Naive thymus-derived CD4-positive, alpha-beta T cell (primary cell): ENCODE data around the gene RRAGD. TPM values are rescaled to one million over a fixed set of nuclear protein-coding genes. Genes with fewer than 3 reads are reported as not detected.
A peak's percentile ranks its signal among the peaks of the same experiment; 100 is the strongest.

Source experiments
- ATAC-seq: fragments of 150-1000 bp; cut with Tn5 transposase; 2 replicates; pipeline ENCODE4 v1.10.0; 2021; ENCODE audit warnings: mild to moderate bottlenecking, moderate library complexity
- CTCF ChIA-PET: fragments of 350-600 bp; sonication (Branson Sonifier 250); formaldehyde crosslinking; loops from one replicate; lab custom pipeline; 2021; ENCODE audit warnings: antibody characterized with exemption; lab: Charles Lee
- POLR2A ChIA-PET: fragments of 350-600 bp; sonication (Branson Sonifier 250); formaldehyde crosslinking; loops from one replicate; lab custom pipeline; 2021; ENCODE audit warnings: antibody characterized with exemption, inconsistent platforms; lab: Charles Lee
- DNase-seq, 9 donors: peaks; one replicate each; pipeline versions ENCODE4 v3.0.0 to v3.0.0-alpha.2; 2020 to 2022; ENCODE audit warnings: mixed read lengths in 1 of 9
- H3K27ac ChIP-seq: one replicate; pipeline ENCODE4 v1.7.0; 2013; ENCODE audit warnings: mild to moderate bottlenecking, low read depth, low read length, moderate library complexity
- H3K27me3 ChIP-seq, 2 donors: one replicate each; pipeline ENCODE4 v1.7.0; 2013; ENCODE audit warnings: low read length in 2 of 2, mild to moderate bottlenecking in 2 of 2, moderate library complexity in 2 of 2; ENCODE audit not compliant: control insufficient read depth in 2 of 2, insufficient read depth in 2 of 2
- H3K36me3 ChIP-seq, 3 experiments: 1 replicate in 2 of 3; 2 replicates in 1 of 3; pipeline ENCODE4 v1.7.0; 2013; ENCODE audit warnings: low read length in 3 of 3, mild to moderate bottlenecking in 3 of 3, moderate library complexity in 1 of 3; ENCODE audit not compliant: insufficient read depth in 3 of 3, control insufficient read depth in 2 of 3
- H3K4me1 ChIP-seq, 2 donors: one replicate each; pipeline ENCODE4 v1.7.0; 2013; ENCODE audit warnings: low read length in 2 of 2, mild to moderate bottlenecking in 2 of 2, moderate library complexity in 1 of 2; ENCODE audit not compliant: control insufficient read depth in 2 of 2, insufficient read depth in 2 of 2
- H3K4me3 ChIP-seq: 2 replicates; pipeline ENCODE4 v1.7.0; 2013; ENCODE audit warnings: mild to moderate bottlenecking, low read length
- H3K9me3 ChIP-seq, 3 experiments: 1 replicate in 2 of 3; 2 replicates in 1 of 3; pipeline ENCODE4 v1.7.0; 2013; ENCODE audit warnings: low read length in 3 of 3; ENCODE audit not compliant: control insufficient read depth in 2 of 3
- H3K27ac Mint-ChIP-seq, 9 donors: one replicate each; pipeline ENCODE4 v1.8.0; 2020 to 2022; ENCODE audit warnings: mixed read lengths in 9 of 9, mild to moderate bottlenecking in 8 of 9, moderate library complexity in 5 of 9, inconsistent platforms in 2 of 9
- H3K27me3 Mint-ChIP-seq, 5 donors: one replicate each; pipeline ENCODE4 v1.8.0; 2021 to 2022; ENCODE audit warnings: mixed read lengths in 5 of 5, mild to moderate bottlenecking in 1 of 5
- H3K36me3 Mint-ChIP-seq, 5 donors: one replicate each; pipeline ENCODE4 v1.8.0; 2020 to 2022; ENCODE audit warnings: mixed read lengths in 5 of 5, mild to moderate bottlenecking in 3 of 5, inconsistent platforms in 1 of 5
- H3K4me1 Mint-ChIP-seq, 7 donors: one replicate each; pipeline ENCODE4 v1.8.0; 2020 to 2022; ENCODE audit warnings: mixed read lengths in 7 of 7, mild to moderate bottlenecking in 3 of 7, inconsistent platforms in 1 of 7
- H3K4me3 Mint-ChIP-seq, 10 donors: one replicate each; pipeline ENCODE4 v1.8.0; 2020 to 2022; ENCODE audit warnings: mild to moderate bottlenecking in 10 of 10, mixed read lengths in 10 of 10, moderate library complexity in 6 of 10, inconsistent platforms in 2 of 10
- H3K9me3 Mint-ChIP-seq, 11 donors: one replicate each; pipeline ENCODE4 v1.8.0; 2020 to 2022; ENCODE audit warnings: mixed read lengths in 11 of 11, mild to moderate bottlenecking in 4 of 11, inconsistent platforms in 1 of 11, moderate library complexity in 1 of 11
- intact Hi-C, 2 donors: fragments of 100-400 bp; cut with micrococcal nuclease; formaldehyde crosslinking; loops; one replicate each; pipeline ENCODE4 v1.15.1; 2023
- polyA plus RNA-seq, 2 donors: library from polyadenylated mRNA; unstranded; fragments of 300-500 nt; fragmentation: Illumina TruSeq; gene quantifications; one replicate each; pipeline ENCODE4 v1.2.3, GENCODE V29; 2021
- total RNA-seq, 6 experiments: library from RNA in 5 of 6; stranded (reverse) in 5 of 6; gene quantifications; 1 replicate in 5 of 6; 2 replicates in 1 of 6; pipeline ENCODE4 v1.2.3 and lab custom pipeline; 2021 to 2026

The RRAGD gene
- total and polyA plus RNA-seq, 7 experiments from 2014 or later: 2.4 to 12.1 (median 7.4) TPM

DNA sequence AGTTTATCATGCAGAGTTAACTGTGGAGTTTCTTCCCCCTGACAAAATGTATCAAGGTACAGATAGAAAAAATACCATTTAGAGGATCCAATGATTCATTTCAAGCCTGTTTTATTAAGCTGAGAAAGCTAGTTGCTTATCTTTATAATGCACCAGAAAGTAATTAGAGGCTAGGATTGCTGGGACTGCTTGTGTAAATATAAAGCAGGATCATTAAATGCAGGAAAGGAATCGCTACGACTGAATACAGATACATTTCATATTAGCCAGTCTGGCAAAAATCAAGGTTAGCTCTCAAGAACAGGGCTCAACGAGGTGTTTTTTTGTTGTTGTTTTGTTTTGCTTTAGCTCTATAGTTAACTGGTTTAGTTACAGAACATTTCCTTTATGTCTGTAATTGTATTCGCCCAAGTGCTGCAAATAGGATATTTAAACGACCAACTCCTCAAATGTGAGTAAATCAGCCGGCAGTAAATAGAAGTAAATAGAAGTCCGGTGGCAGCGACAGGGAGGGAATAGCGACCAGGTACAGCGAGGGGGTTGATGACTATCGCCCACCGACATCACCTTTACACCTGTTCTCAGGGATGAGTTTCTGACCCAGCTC, 60.3 kb downstream of the RRAGD start:
- Histone ChIP-seq H3K27ac (peak overlapping the region; percentile 88), H3K4me1 (peaks cover 23 to 26% of the 10 kb centered on the region in 2 donors), H3K27me3 (no peaks in the 10 kb centered on the region), H3K36me3 (peaks cover 0 to 7% (median 0%) of the 10 kb centered on the region in 3 experiments), H3K9me3 (no peaks in the 10 kb centered on the region), H3K4me3 (peak overlapping the region; percentile 67)
- Mint-ChIP-seq H3K4me3 (peak overlapping the region; percentile 96 to 100 (median 98)), H3K27ac (peak overlapping the region; percentile 95 to 98 (median 97)), H3K27me3 (no peaks in the 10 kb centered on the region), H3K9me3 (no peaks in the 10 kb centered on the region), H3K4me1 (peaks cover 40 to 78% (median 69%) of the 10 kb centered on the region in 7 donors), H3K36me3 (peaks cover 0 to 24% (median 0%) of the 10 kb centered on the region in 5 donors)
- ChIA-PET POLR2A (interaction anchor here (1.1 to 7.7 kb wide), 8 partner anchors 9 to 389 kb away, joined by 3 to 90 read pairs (median 4); partner anchors contain the start of genes LYRM2, PNRC1, RNGTT and RRAGD), CTCF (interaction anchor here (1.4 to 3.9 kb wide), 4 partner anchors 9 to 272 kb away, joined by 4 to 16 read pairs (median 7); partner anchors contain the start of gene PNRC1)
- ATAC-seq: no peak
- intact Hi-C loops: loop anchor here (1.0 to 10.0 kb wide), 17 partner anchors 13 to 1947 kb away; partner anchors contain the start of genes CASP8AP2 (in 2 of the 2), PM20D2 (in 2 of the 2), RNGTT (in 2 of the 2) and AKIRIN2 (in 1 of the 2)
- peak in 1 of 9 donors; percentile 23 for DNase-seq

DNA sequence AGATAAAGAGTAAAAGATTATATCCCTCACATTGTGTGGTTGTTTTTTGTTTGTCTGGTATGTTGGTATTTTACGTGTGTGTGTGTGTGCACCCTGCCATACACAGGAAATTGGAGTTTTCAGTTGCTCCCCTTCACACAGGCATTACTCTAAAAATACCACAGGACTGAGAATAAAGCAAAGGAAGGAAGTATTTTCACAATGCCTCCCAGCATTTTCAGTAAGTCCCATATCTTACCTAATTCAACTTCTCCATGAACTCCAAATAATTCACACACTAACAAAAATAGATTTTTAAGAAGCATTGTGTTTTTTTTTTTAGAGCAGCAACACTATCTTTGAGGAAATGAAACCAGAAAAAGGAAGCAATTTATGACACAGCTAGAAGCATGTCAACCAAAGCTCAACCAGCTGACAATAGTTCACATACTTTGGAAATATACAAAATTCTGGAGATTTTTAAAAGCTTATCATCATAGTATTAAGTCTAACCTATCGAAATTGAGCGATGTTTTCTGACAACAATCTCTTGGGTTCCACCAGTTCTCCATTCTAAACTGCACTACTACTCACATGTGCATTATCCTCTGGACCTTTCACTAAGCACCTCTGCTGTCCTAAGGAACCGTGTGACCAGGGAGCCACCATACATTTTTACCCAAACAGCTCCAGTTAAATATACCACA, 61.6 kb downstream of the RRAGD start:
- H3K4me3 Mint-ChIP-seq: peak overlapping the region; percentile 96 to 100 (median 98)
- H3K4me1 ChIP-seq: peaks cover 15 to 23% of the 10 kb centered on the region in 2 donors
- CTCF ChIA-PET: interaction anchor here (0.8 to 3.9 kb wide), 4 partner anchors 8 to 367 kb away, joined by 3 to 16 read pairs (median 8); no protein-coding TSS in a partner anchor
- H3K36me3 ChIP-seq: peaks cover 0 to 7% (median 0%) of the 10 kb centered on the region in 3 experiments
- H3K4me3 ChIP-seq: peak overlapping the region; percentile 42
- ATAC-seq (peak; percentile 43), DNase-seq (peak in 4 of 9 donors; percentile 22 to 41 (median 30))
- no peaks in the 10 kb centered on the region for H3K27me3 Mint-ChIP-seq
- H3K4me1 Mint-ChIP-seq: peaks cover 46 to 78% (median 68%) of the 10 kb centered on the region in 7 donors
- intact Hi-C loops: loop anchor here (1.0 to 10.0 kb wide), 8 partner anchors 52 to 1946 kb away; partner anchors contain the start of genes CASP8AP2 (in 2 of the 2), AKIRIN2 (in 1 of the 2), CFAP206 (in 1 of the 2) and MAP3K7 (in 1 of the 2)
- peaks cover 0 to 24% (median 3%) of the 10 kb centered on the region in 5 donors for H3K36me3 Mint-ChIP-seq
- H3K27me3 ChIP-seq: no peaks in the 10 kb centered on the region
- no peaks in the 10 kb centered on the region for H3K9me3 Mint-ChIP-seq
- peak overlapping the region; percentile 95 to 98 (median 97) for H3K27ac Mint-ChIP-seq
- POLR2A ChIA-PET: interaction anchor here (0.6 to 7.7 kb wide), 9 partner anchors 10 to 1242 kb away, joined by 3 to 90 read pairs (median 4); partner anchors contain the start of genes LYRM2 and PNRC1
- no peaks in the 10 kb centered on the region for H3K9me3 ChIP-seq
- H3K27ac ChIP-seq: peak overlapping the region; percentile 49

DNA sequence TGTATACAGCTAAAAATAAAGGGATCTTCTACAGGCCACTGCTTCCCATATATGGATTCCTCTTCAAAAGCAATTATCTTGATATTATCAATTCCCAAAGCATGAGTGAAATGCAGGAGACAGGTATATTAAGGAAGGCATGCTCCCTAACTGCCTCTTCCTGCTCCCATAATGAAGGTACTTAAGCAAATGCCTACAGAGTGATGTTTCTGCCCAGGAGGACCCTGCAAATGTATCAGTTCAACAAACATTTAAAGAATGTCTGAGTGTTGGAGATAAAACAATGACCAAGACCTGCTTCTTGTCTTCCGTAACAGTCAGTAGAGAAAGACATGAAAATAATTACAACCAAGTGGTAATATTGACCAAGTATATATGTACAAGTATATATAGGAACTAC, 63.7 kb downstream of the RRAGD start:
- CTCF ChIA-PET: no interaction called here
- Mint-ChIP-seq H3K27me3 (no peaks in the 10 kb centered on the region), H3K27ac (peak overlapping the region in 8 of 9 donors; percentile 61 to 98 (median 97)), H3K9me3 (no peaks in the 10 kb centered on the region), H3K4me1 (peaks cover 44 to 77% (median 67%) of the 10 kb centered on the region in 7 donors), H3K36me3 (peaks cover 0 to 23% (median 3%) of the 10 kb centered on the region in 5 donors), H3K4me3 (peak overlapping the region in 1 of 10 donors; percentile 98)
- Histone ChIP-seq H3K36me3 (peaks cover 0 to 7% (median 0%) of the 10 kb centered on the region in 3 experiments), H3K9me3 (no peaks in the 10 kb centered on the region), H3K4me3 (no peak overlapping the region), H3K27me3 (no peaks in the 10 kb centered on the region), H3K27ac (no peak overlapping the region), H3K4me1 (peaks cover 15 to 19% of the 10 kb centered on the region in 2 donors)
- intact Hi-C loops: no loop called here
- POLR2A ChIA-PET: interaction anchor here (1.4 to 7.7 kb wide), 2 partner anchors 8 to 267 kb away, joined by 4 to 90 read pairs; partner anchors contain the start of gene PNRC1
- ATAC-seq (no peak), DNase-seq (no peak)

DNA sequence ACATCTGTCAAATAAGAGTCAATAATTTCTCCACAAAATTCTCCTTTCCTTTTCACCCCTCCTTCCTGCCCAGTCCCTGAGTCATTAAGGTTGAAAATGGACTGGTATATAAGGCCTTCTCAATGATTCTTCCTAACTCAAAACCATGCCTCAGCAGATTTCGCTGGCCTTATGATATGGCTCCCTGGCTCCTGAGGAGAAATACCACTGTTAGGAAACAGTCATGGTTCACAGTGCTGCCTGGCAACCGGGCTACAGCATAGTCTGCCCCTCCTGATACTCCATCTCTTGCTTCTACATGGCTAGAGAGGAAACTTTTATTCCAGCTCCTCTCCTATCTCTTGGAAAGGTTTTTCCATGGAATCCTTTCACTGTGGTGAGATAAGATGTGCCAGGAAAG, 64.2 kb downstream of the RRAGD start:
- H3K27me3 Mint-ChIP-seq: no peaks in the 10 kb centered on the region
- peaks cover 42 to 75% (median 67%) of the 10 kb centered on the region in 7 donors for H3K4me1 Mint-ChIP-seq
- Histone ChIP-seq H3K27ac (peak overlapping the region; percentile 0), H3K4me3 (no peak overlapping the region), H3K36me3 (peaks cover 0 to 7% (median 0%) of the 10 kb centered on the region in 3 experiments), H3K27me3 (no peaks in the 10 kb centered on the region), H3K9me3 (no peaks in the 10 kb centered on the region), H3K4me1 (peaks cover 15 to 17% of the 10 kb centered on the region in 2 donors)
- no peak for DNase-seq
- ATAC-seq: no peak
- H3K4me3 Mint-ChIP-seq: no peak overlapping the region
- ChIA-PET CTCF (interaction anchor here (1.0 to 1.3 kb wide), 4 partner anchors 19 to 365 kb away, joined by 3 to 5 read pairs (median 4); no protein-coding TSS in a partner anchor), POLR2A (interaction anchor here (0.6 to 7.7 kb wide), 4 partner anchors 9 to 968 kb away, joined by 3 to 90 read pairs (median 4); partner anchors contain the start of gene PNRC1)
- H3K27ac Mint-ChIP-seq: peak overlapping the region in 8 of 9 donors; percentile 61 to 98 (median 93)
- intact Hi-C loops: no loop called here
- peaks cover 0 to 23% (median 3%) of the 10 kb centered on the region in 5 donors for H3K36me3 Mint-ChIP-seq
- no peaks in the 10 kb centered on the region for H3K9me3 Mint-ChIP-seq

DNA sequence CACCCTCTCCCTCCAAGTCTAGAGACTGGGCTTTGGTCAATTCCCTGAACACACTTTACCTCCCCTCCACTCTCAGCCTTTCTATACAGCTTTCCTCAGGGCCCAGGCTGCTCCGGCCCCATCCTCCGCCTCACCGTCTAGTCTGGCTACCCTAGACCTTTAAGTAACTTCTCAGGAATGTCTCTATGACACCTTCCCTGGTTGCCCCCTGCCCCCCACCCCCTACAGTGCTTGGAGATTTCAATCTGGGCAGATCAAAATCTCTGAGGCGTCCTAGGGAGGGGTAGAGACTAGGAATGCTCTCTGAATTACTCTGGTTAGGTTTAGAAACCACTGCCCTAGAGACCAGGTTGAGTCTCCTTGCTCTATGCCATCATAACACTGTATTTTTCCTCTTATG, 65.6 kb downstream of the RRAGD start:
- no peaks in the 10 kb centered on the region for H3K27me3 Mint-ChIP-seq
- intact Hi-C loops: no loop called here
- POLR2A ChIA-PET: interaction anchor here (1.3 to 7.7 kb wide), 2 partner anchors 12 to 265 kb away, joined by 3 to 90 read pairs; partner anchors contain the start of gene PNRC1
- H3K27ac Mint-ChIP-seq: peak overlapping the region in 5 of 9 donors; percentile 1 to 68 (median 19)
- Histone ChIP-seq H3K36me3 (peaks cover 0 to 8% (median 1%) of the 10 kb centered on the region in 3 experiments), H3K4me1 (peaks cover 14 to 16% of the 10 kb centered on the region in 2 donors), H3K9me3 (no peaks in the 10 kb centered on the region), H3K27me3 (no peaks in the 10 kb centered on the region), H3K4me3 (no peak overlapping the region), H3K27ac (no peak overlapping the region)
- no peaks in the 10 kb centered on the region for H3K9me3 Mint-ChIP-seq
- no peak for ATAC-seq
- peaks cover 42 to 68% (median 60%) of the 10 kb centered on the region in 7 donors for H3K4me1 Mint-ChIP-seq
- no peak overlapping the region for H3K4me3 Mint-ChIP-seq
- CTCF ChIA-PET: no interaction called here
- DNase-seq: no peak
- peaks cover 0 to 24% (median 5%) of the 10 kb centered on the region in 5 donors for H3K36me3 Mint-ChIP-seq

DNA sequence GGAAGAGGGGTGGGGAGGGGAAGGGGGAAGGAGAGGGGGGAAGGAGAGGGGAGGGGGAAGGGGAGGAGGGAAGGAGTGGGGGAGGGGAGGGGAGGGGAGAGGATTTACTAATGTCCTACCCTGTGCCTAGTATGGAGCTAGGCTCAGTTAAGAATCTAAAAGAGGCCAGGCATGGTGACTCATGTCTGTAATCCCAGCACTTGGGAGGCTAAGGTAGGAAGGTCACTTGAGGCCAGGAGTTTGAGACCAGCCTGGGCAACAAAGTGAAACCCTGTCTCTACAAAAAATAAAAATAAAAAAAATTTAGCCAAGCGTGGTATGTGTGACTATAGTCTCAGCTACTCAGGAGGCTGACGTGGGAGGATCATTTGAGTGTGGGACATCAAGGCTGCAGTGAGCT, 72.5 kb downstream of the RRAGD start:
- ATAC-seq (no peak), DNase-seq (no peak)
- Mint-ChIP-seq H3K27ac (peak overlapping the region in 5 of 9 donors; percentile 8 to 84 (median 53)), H3K9me3 (no peaks in the 10 kb centered on the region), H3K27me3 (no peaks in the 10 kb centered on the region), H3K4me1 (peaks cover 5 to 14% (median 10%) of the 10 kb centered on the region in 7 donors), H3K36me3 (peaks cover 7 to 34% (median 31%) of the 10 kb centered on the region in 5 donors), H3K4me3 (no peak overlapping the region)
- Histone ChIP-seq H3K27ac (no peak overlapping the region), H3K36me3 (peaks cover 0 to 47% (median 4%) of the 10 kb centered on the region in 3 experiments), H3K4me3 (no peak overlapping the region), H3K4me1 (no peaks in the 10 kb centered on the region), H3K9me3 (no peaks in the 10 kb centered on the region), H3K27me3 (no peaks in the 10 kb centered on the region)
- intact Hi-C loops: no loop called here
- POLR2A ChIA-PET: interaction anchor here (0.6 kb wide), 1 partner anchor 408 kb away, joined by 3 read pairs; no protein-coding TSS in a partner anchor
- CTCF ChIA-PET: no interaction called here
